Testis (tissue), 3 donors: ENCODE data around the gene VWCE. TPM values are rescaled to one million over a fixed set of nuclear protein-coding genes. Genes with fewer than 3 reads are reported as not detected.

ENCODE experiments used
- DNase-seq: peaks from one replicate; pipeline ENCODE4 v3.0.0-alpha.2; 2019
- H3K27ac ChIP-seq, 2 donors: fragments of 200-600 bp; sonication (generic); one replicate each; pipeline ENCODE4 v1.5.1; 2019
- H3K27me3 ChIP-seq: fragments of 200-600 bp; sonication (generic); one replicate; pipeline ENCODE4 v1.5.1; 2019
- H3K36me3 ChIP-seq: fragments of 200-600 bp; sonication (generic); one replicate; pipeline ENCODE4 v1.5.1; 2017; ENCODE audit warnings: low read depth; ENCODE audit errors: missing control alignments
- H3K4me1 ChIP-seq: fragments of 200-600 bp; sonication (generic); one replicate; pipeline ENCODE4 v1.5.1; 2019
- H3K4me3 ChIP-seq, 2 donors: fragments of 200-600 bp; sonication (generic); one replicate each; pipeline ENCODE4 v1.5.1; 2017 to 2019
- H3K9me3 ChIP-seq: fragments of 200-600 bp; sonication (generic); one replicate; pipeline ENCODE4 v1.5.1; 2017
- CTCF ChIP-seq, 3 experiments: fragments of 450-650 bp in 2 of 3; fragments of 200-600 bp in 1 of 3; sonication (generic) in 1 of 3; IDR thresholded peaks; one replicate each; pipeline ENCODE4 v1.5.1; 2016 to 2019; ENCODE audit warnings: antibody characterized with exemption in 3 of 3, mild to moderate bottlenecking in 2 of 3, moderate library complexity in 1 of 3
- POLR2A ChIP-seq: fragments of 450-650 bp; IDR thresholded peaks from one replicate; pipeline ENCODE4 v1.6.1; 2017; ENCODE audit warnings: antibody characterized with exemption, mild to moderate bottlenecking, moderate library complexity
- WGBS, 2 donors: methylation state at CpG; one replicate each; pipeline ENCODE4 v1.1.5; 2018; 5-methylcytosine and 5-hydroxymethylcytosine counted together
- intact Hi-C: fragments of 100-400 bp; cut with DNase I; formaldehyde crosslinking; loops from one replicate; pipeline ENCODE4 v1.15.1; 2023; ENCODE audit warnings: low total_unique reads
- polyA plus RNA-seq: library from polyadenylated mRNA; stranded (reverse); fragments of 350-450 nt; fragmentation: Illumina TruSeq; extraction: RNeasy Lipid Tissue Mini Kit (QIAGEN cat#74804); gene quantifications from one replicate; pipeline ENCODE4 v1.2.3, GENCODE V29; 2014; ENCODE audit warnings: low read depth, low replicate concordance; ENCODE audit not compliant: insufficient read depth
- total RNA-seq, 2 donors: library from RNA; depleted of rRNA; stranded (reverse); fragments of >200 nt; gene quantifications; one replicate each; pipeline ENCODE4 v1.2.3, GENCODE V29; 2016

The VWCE gene
- total and polyA plus RNA-seq, 3 donors from 2014 or later, result 6.6 to 11.1 (median 11.1) TPM

GRCh38 chr11:61303725-61304124, 8.6 kb upstream of the VWCE start:
- Histone ChIP-seq H3K27ac (no peak overlapping the region), H3K4me1 (peaks cover 2% of the 10 kb centered on the region), H3K27me3 (no peaks in the 10 kb centered on the region), H3K36me3 (no peaks in the 10 kb centered on the region), H3K4me3 (no peak overlapping the region), H3K9me3 (no peaks in the 10 kb centered on the region)
- WGBS, 2 donors, result 90 to 96% methylated on average over 5 to 9 of the region's 9 CpGs
- no peak for DNase-seq
- TF ChIP-seq CTCF (IDR thresholded peaks at IDR 0.05), result no peak
- intact Hi-C loops, result no loop called here

- no peak for DNase-seq
- H3K36me3 ChIP-seq, result no peaks in the 10 kb centered on the region
- intact Hi-C loops, result no loop called here
- 92 to 96% methylated on average over 11 to 13 of the region's 13 CpGs for WGBS, 2 donors
- no peaks in the 10 kb centered on the region for H3K9me3 ChIP-seq
- H3K4me1 ChIP-seq, result peaks cover 12% of the 10 kb centered on the region
- H3K27me3 ChIP-seq, result no peaks in the 10 kb centered on the region
- H3K4me3 ChIP-seq, result no peak overlapping the region
- TF ChIP-seq CTCF (IDR thresholded peaks at IDR 0.05) (no peak), POLR2A (no peak)
- no peak overlapping the region for H3K27ac ChIP-seq
These were observed 7.4 kb upstream of the VWCE start for GRCh38 chr11:61302550-61302949.

- TF ChIP-seq CTCF (IDR thresholded peaks at IDR 0.05) (no peak), POLR2A (no peak)
- WGBS, 2 donors, result 81 to 89% methylated on average over 4 of the region's 4 CpGs
- intact Hi-C loops, result no loop called here
- H3K36me3 ChIP-seq, result no peaks in the 10 kb centered on the region
- peaks cover 30% of the 10 kb centered on the region for H3K4me1 ChIP-seq
- H3K27ac ChIP-seq, result peak overlapping the region; percentile 32 to 74
- H3K4me3 ChIP-seq, result no peak overlapping the region
- DNase-seq, result no peak
- H3K9me3 ChIP-seq, result no peaks in the 10 kb centered on the region
- no peaks in the 10 kb centered on the region for H3K27me3 ChIP-seq
These were observed 3.6 kb upstream of the VWCE start for GRCh38 chr11:61298663-61299244.

GRCh38 chr11:61297746-61298145, 2.6 kb upstream of the VWCE start:
- Histone ChIP-seq H3K36me3 (no peaks in the 10 kb centered on the region), H3K4me1 (peaks cover 35% of the 10 kb centered on the region), H3K27me3 (no peaks in the 10 kb centered on the region), H3K27ac (peak overlapping the region in 1 of 2 donors; percentile 74), H3K4me3 (no peak overlapping the region), H3K9me3 (no peaks in the 10 kb centered on the region)
- intact Hi-C loops, result no loop called here
- peak; percentile 57 for DNase-seq
- WGBS, 2 donors, result 43 to 47% methylated on average over 5 of the region's 5 CpGs
- no peak for TF ChIP-seq CTCF (IDR thresholded peaks at IDR 0.05)
- no peak for TF ChIP-seq POLR2A

- 23 to 42% methylated on average over 1 of the region's 1 CpG for WGBS, 2 donors
- H3K4me3 ChIP-seq, result no peak overlapping the region
- no peaks in the 10 kb centered on the region for H3K36me3 ChIP-seq
- no peak for TF ChIP-seq POLR2A
- TF ChIP-seq CTCF (IDR thresholded peaks at IDR 0.05), result no peak
- DNase-seq, result no peak
- peaks cover 35% of the 10 kb centered on the region for H3K4me1 ChIP-seq
- H3K27ac ChIP-seq, result peak overlapping the region in 1 of 2 donors; percentile 74
- no peaks in the 10 kb centered on the region for H3K9me3 ChIP-seq
- H3K27me3 ChIP-seq, result no peaks in the 10 kb centered on the region
- intact Hi-C loops, result no loop called here
These were observed 2.2 kb upstream of the VWCE start for GRCh38 chr11:61297341-61297740.
